Ishikawa (cell line): ENCODE measurements around the gene ZNF586.

Source experiments
- CEBPB ChIP-seq: IDR thresholded peaks from 2 replicates; pipeline ENCODE4 v1.6.1; 2012
- CREB1 ChIP-seq: IDR thresholded peaks from 2 replicates; pipeline ENCODE4 v1.6.1; 2012; ENCODE audit warnings: low read depth
- EGR1 ChIP-seq: IDR thresholded peaks from 2 replicates; pipeline ENCODE4 v1.6.1; 2012
- EP300 ChIP-seq: IDR thresholded peaks from 2 replicates; pipeline ENCODE4 v1.6.1; 2012; ENCODE audit warnings: borderline replicate concordance
- FOXM1 ChIP-seq: IDR thresholded peaks from 2 replicates; pipeline ENCODE4 v1.6.1; 2012; ENCODE audit warnings: low read depth, borderline replicate concordance
- MAX ChIP-seq: IDR thresholded peaks from 2 replicates; pipeline ENCODE4 v1.6.1; 2012
- NFIC ChIP-seq: IDR thresholded peaks from 2 replicates; pipeline ENCODE4 v1.6.1; 2012
- RAD21 ChIP-seq: IDR thresholded peaks from 2 replicates; pipeline ENCODE4 v1.6.1; 2012; ENCODE audit warnings: low read depth
- TAF1 ChIP-seq: IDR thresholded peaks from 2 replicates; pipeline ENCODE4 v1.6.1; 2012; ENCODE audit warnings: low read depth, mild to moderate bottlenecking
- TCF12 ChIP-seq: IDR thresholded peaks from 2 replicates; pipeline ENCODE4 v1.6.1; 2012; ENCODE audit warnings: low read depth
- TEAD4 ChIP-seq: IDR thresholded peaks from 2 replicates; pipeline ENCODE4 v1.6.1; 2012
- USF1 ChIP-seq: IDR thresholded peaks from 2 replicates; pipeline ENCODE4 v1.6.1; 2012
- YY1 ChIP-seq: IDR thresholded peaks from 2 replicates; pipeline ENCODE4 v1.6.1; 2012; ENCODE audit warnings: low read depth
- ZBTB7A ChIP-seq: IDR thresholded peaks from 2 replicates; pipeline ENCODE4 v1.6.1; 2012; ENCODE audit warnings: low read depth
- TF ChIP-seq, protein P1 (sequence below): IDR thresholded peaks from 2 replicates; pipeline ENCODE4 v1.6.1; 2012; ENCODE audit warnings: low read depth, mild to moderate bottlenecking

Gene ZNF586

DNA sequence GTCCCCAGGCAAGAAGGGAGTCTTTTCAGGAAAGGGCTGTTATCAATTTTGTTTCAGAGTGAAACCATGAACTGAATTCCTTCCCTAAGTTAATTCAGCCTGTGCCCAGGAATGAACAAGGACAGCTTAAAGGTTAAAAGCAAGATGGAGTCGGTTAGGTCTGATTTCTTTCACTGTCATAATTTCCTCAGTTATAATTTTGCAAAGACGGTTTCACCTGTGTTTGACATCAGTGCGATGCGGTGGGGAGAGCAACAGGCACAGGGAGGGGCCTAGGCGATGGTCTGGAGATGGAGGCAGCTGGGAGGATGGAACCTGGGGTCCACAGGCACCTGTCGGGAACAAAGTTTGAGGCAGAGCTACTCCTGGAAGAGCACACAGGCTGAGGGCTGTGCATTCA lies 51.1 kb downstream of the ZNF586 start:
- no peak for TF ChIP-seq USF1
- TF ChIP-seq TAF1 = no peak
- TF ChIP-seq YY1 = no peak
- no peak for TF ChIP-seq CREB1
- TF ChIP-seq EGR1 = no peak
- no peak for TF ChIP-seq ZBTB7A
- TF ChIP-seq EP300 = no peak
- TF ChIP-seq RAD21 = no peak
- TF ChIP-seq MAX = no peak
- TF ChIP-seq, protein P1, sequence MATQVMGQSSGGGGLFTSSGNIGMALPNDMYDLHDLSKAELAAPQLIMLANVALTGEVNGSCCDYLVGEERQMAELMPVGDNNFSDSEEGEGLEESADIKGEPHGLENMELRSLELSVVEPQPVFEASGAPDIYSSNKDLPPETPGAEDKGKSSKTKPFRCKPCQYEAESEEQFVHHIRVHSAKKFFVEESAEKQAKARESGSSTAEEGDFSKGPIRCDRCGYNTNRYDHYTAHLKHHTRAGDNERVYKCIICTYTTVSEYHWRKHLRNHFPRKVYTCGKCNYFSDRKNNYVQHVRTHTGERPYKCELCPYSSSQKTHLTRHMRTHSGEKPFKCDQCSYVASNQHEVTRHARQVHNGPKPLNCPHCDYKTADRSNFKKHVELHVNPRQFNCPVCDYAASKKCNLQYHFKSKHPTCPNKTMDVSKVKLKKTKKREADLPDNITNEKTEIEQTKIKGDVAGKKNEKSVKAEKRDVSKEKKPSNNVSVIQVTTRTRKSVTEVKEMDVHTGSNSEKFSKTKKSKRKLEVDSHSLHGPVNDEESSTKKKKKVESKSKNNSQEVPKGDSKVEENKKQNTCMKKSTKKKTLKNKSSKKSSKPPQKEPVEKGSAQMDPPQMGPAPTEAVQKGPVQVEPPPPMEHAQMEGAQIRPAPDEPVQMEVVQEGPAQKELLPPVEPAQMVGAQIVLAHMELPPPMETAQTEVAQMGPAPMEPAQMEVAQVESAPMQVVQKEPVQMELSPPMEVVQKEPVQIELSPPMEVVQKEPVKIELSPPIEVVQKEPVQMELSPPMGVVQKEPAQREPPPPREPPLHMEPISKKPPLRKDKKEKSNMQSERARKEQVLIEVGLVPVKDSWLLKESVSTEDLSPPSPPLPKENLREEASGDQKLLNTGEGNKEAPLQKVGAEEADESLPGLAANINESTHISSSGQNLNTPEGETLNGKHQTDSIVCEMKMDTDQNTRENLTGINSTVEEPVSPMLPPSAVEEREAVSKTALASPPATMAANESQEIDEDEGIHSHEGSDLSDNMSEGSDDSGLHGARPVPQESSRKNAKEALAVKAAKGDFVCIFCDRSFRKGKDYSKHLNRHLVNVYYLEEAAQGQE = no peak
- no peak for TF ChIP-seq FOXM1
- TF ChIP-seq CEBPB = no peak
- no peak for TF ChIP-seq TCF12
- TF ChIP-seq TEAD4 = no peak
- no peak for TF ChIP-seq NFIC

DNA sequence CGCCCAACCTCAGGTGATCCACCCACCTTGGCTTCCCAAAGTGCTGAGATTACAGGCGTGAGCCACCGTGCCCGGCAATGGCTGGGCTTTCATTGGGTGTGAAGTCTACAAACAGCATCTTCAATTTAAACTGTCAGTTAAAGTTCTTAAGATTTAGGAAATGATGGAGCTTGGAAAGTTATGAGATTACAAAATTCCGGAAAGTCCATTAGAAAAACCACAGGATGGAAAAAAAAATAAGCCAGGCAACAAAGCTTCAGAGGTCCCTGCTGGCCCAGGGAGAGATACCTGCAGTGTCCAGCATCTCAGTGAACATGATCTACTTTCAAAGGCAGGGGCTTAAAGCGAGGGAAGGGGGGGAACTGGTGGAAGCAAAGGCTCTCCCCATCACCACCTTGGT lies 56.0 kb downstream of the ZNF586 start:
- TF ChIP-seq MAX = no peak
- TF ChIP-seq CREB1 = no peak
- no peak for TF ChIP-seq EP300
- no peak for TF ChIP-seq EGR1
- TF ChIP-seq FOXM1 = no peak
- TF ChIP-seq RAD21 = no peak
- no peak for TF ChIP-seq USF1
- no peak for TF ChIP-seq NFIC
- no peak for TF ChIP-seq TEAD4
- no peak for TF ChIP-seq ZBTB7A
- TF ChIP-seq TCF12 = no peak
- no peak for TF ChIP-seq CEBPB
- TF ChIP-seq YY1 = no peak
- TF ChIP-seq, protein P1 = no peak
- no peak for TF ChIP-seq TAF1

GRCh38 chr19:57829316-57829715 lies 59.8 kb downstream of the ZNF586 start:
- TF ChIP-seq CEBPB (no peak), ZBTB7A (no peak), YY1 (no peak), RAD21 (no peak), CREB1 (no peak), USF1 (no peak), TAF1 (no peak), TEAD4 (no peak), EP300 (no peak), MAX (no peak), FOXM1 (no peak), NFIC (no peak), TCF12 (no peak), EGR1 (no peak)
- TF ChIP-seq, protein P1 = no peak
